ENCODE data around the gene CCDC81. TPM values are rescaled to one million over a fixed set of nuclear protein-coding genes. Genes with fewer than 3 reads are reported as not detected.

Gene CCDC81
- total RNA-seq, 1 experiment from 2014 or later: 2.0 TPM

DNA sequence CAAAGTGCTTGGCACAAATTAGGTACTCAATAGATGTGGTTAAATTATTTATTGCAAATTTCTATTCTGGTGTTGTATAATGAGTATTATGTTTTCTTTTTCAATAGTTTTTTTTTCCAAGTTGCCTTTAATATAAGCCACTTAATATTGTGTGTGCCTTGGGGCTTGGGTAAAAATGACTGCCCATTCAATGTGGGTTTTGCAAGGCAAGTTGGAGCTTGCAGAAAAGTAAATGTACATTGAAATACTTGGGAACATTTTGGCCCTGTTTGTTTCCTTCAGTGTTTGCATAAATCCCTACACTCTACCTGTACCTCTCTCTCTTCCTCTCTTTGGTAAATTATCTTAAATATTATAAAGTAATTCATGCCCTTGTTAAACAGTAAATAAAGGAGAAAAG, 2.1 kb upstream of the CCDC81 start:
- no peaks in the 10 kb centered on the region for H3K36me3 ChIP-seq (replicated peaks; ENCODE audit: control insufficient read depth, insufficient read depth, low read length)
- H3K27me3 ChIP-seq (ENCODE audit: control insufficient read depth, insufficient read depth, low read length): no peaks in the 10 kb centered on the region
- H3K4me3 ChIP-seq (ENCODE audit: insufficient read depth, low read depth, low read length): no peak overlapping the region
- DNase-seq: no peak

DNA sequence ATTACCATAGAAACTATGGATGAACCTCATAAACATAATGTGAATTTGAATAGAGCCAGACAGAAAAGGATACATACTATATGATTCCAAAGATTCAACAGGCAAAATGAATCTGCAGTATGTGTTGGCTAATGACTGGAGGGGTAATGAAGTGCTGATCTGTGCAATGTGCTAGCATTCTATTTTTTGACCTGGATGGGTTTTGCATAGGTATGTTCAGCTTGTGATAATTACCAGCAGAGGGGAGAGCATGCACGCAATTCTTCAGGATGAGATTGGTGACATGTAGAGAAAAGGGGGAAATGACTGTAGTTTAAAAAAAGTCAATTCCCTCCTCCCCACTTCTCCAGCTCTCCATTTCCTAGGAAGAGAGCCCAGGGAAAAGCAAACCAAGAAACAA, 618 bp upstream of the CCDC81 start:
- DNase-seq: peak; percentile 10
- no peaks in the 10 kb centered on the region for H3K27me3 ChIP-seq (ENCODE audit: control insufficient read depth, insufficient read depth, low read length)
- no peaks in the 10 kb centered on the region for H3K36me3 ChIP-seq (replicated peaks; ENCODE audit: control insufficient read depth, insufficient read depth, low read length)
- H3K4me3 ChIP-seq (ENCODE audit: insufficient read depth, low read depth, low read length): no peak overlapping the region

DNA sequence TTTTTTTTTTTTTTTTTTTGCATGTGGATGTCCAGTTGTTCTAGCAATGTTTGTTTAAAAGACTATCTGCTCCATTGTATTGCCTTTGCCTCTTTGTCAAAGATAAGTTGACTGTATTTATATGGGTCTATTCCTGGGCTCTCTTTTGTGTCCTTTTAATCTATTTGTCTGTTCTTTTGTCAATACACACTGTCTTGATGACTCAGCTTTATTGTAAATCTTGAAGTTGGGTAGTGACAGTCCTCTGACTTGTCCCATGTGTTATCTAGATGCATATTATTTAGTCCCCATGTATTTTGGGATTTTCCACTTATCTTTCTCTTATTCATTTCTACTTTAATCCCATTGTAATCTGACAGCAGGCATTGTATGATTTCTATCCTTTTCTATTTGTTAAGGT, 3.3 kb downstream of the CCDC81 start:
- DNase-seq: no peak
- H3K36me3 ChIP-seq (replicated peaks; ENCODE audit: control insufficient read depth, insufficient read depth, low read length): no peaks in the 10 kb centered on the region
- H3K4me3 ChIP-seq (ENCODE audit: insufficient read depth, low read depth, low read length): no peak overlapping the region
- H3K27me3 ChIP-seq (ENCODE audit: control insufficient read depth, insufficient read depth, low read length): no peaks in the 10 kb centered on the region

GRCh38 chr11:86380295-86381059, 5.8 kb downstream of the CCDC81 start:
- DNase-seq: no peak
- H3K4me3 ChIP-seq (ENCODE audit: insufficient read depth, low read depth, low read length): no peak overlapping the region
- H3K36me3 ChIP-seq (replicated peaks; ENCODE audit: control insufficient read depth, insufficient read depth, low read length): no peaks in the 10 kb centered on the region
- no peaks in the 10 kb centered on the region for H3K27me3 ChIP-seq (ENCODE audit: control insufficient read depth, insufficient read depth, low read length)

DNA sequence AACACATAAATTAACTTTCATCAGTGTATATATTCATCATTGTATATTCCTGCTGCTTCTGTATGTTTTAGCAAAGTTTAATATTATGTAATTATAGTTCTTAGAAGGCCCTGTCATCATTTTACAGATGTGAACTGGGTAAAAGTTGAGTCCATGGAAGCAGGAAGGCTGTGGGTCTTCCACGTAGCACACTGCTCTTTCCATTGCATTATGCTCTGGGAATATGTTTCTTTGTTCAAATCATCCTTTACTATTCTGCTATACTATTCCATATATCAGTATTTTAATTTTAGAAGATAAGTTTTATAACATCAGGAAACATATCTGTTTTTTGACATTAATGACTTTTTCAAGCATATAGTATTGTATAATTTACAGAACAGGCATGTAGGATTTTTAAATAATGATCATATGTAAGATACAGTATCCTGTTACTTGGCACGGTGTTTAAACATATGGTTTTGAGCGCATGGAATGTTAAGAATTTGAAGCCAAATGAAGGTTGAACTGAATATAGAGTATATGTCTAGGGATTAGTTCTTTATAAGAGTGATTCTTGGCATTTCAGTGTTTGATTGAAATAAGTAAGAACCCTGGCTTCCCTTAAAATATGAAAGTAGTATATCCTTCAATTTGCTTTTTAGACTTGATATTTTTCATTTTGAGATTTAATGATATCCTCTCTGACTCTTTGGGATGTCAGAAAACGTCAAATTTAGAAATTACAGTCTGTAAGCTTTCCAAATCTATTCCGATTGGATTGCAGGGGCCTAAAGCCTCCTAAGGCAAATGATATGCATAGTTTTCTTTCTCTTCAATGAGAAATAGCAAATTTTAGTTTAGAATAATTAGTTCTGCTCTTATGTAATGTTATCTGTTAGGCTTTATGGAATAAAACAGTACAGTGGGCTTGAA, 8.6 kb downstream of the CCDC81 start:
- H3K36me3 ChIP-seq (replicated peaks; ENCODE audit: control insufficient read depth, insufficient read depth, low read length): no peaks in the 10 kb centered on the region

DNA sequence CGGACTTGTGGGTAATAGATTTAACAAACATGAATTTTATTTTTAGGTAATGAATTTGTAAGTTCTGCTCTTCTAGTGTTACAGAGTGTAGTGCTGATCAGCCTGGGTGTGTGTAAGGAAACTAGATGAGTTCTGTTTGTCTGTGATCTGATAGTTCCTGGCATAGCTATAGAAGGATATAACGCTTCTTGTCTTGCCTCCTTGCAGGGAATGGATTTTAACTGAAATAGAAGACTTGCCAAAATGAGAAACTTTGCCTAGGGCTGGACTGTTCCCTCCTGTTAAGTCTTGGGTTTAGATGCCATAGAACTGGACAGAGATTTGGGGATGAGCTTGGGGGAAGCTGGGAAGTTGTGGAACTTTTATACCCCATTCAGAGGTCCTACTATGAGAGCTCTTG, 11.6 kb downstream of the CCDC81 start:
- no peak overlapping the region for H3K4me3 ChIP-seq (ENCODE audit: insufficient read depth, low read depth, low read length)
- no peaks in the 10 kb centered on the region for H3K36me3 ChIP-seq (replicated peaks; ENCODE audit: control insufficient read depth, insufficient read depth, low read length)
- no peak for DNase-seq
- no peaks in the 10 kb centered on the region for H3K27me3 ChIP-seq (ENCODE audit: control insufficient read depth, insufficient read depth, low read length)

More for the DNA sequence above, 8.6 kb downstream of the CCDC81 start:
- no peak for DNase-seq
- no peak overlapping the region for H3K4me3 ChIP-seq (ENCODE audit: insufficient read depth, low read depth, low read length)
- no peaks in the 10 kb centered on the region for H3K27me3 ChIP-seq (ENCODE audit: control insufficient read depth, insufficient read depth, low read length)

GRCh38 chr11:86386746-86387145, 12.1 kb downstream of the CCDC81 start:
- Histone ChIP-seq H3K27me3 (ENCODE audit: control insufficient read depth, insufficient read depth, low read length) (no peaks in the 10 kb centered on the region), H3K4me3 (ENCODE audit: insufficient read depth, low read depth, low read length) (no peak overlapping the region), H3K36me3 (replicated peaks; ENCODE audit: control insufficient read depth, insufficient read depth, low read length) (no peaks in the 10 kb centered on the region)
- no peak for DNase-seq

- Histone ChIP-seq H3K27me3 (ENCODE audit: control insufficient read depth, insufficient read depth, low read length) (no peaks in the 10 kb centered on the region), H3K36me3 (replicated peaks; ENCODE audit: control insufficient read depth, insufficient read depth, low read length) (no peaks in the 10 kb centered on the region), H3K4me3 (ENCODE audit: insufficient read depth, low read depth, low read length) (no peak overlapping the region)
- DNase-seq: peak; percentile 12
Observed at GRCh38 chr11:86388198-86388597, 13.5 kb downstream of the CCDC81 start.

DNA sequence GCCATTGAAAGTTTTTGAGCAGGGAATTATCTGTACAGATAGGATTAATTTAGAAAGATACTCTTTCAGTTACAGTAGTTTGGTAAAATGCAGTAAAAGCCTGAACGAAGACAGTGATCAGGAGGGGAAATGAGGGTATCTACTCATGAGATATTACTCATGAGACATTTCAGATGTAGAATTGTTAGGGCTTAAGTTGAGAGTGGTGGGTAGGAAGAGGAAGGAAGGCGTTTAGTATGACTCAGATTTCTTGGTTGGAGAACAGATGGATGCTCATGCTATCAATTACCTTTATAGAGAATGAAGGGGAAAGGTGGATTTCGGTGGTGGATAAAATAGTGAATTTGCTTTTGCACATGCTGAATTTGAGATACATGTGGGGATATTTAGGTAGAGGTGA, 15.8 kb downstream of the CCDC81 start:
- DNase-seq: no peak
- Histone ChIP-seq H3K27me3 (ENCODE audit: control insufficient read depth, insufficient read depth, low read length) (no peaks in the 10 kb centered on the region), H3K36me3 (replicated peaks; ENCODE audit: control insufficient read depth, insufficient read depth, low read length) (no peaks in the 10 kb centered on the region), H3K4me3 (ENCODE audit: insufficient read depth, low read depth, low read length) (no peak overlapping the region)

DNA sequence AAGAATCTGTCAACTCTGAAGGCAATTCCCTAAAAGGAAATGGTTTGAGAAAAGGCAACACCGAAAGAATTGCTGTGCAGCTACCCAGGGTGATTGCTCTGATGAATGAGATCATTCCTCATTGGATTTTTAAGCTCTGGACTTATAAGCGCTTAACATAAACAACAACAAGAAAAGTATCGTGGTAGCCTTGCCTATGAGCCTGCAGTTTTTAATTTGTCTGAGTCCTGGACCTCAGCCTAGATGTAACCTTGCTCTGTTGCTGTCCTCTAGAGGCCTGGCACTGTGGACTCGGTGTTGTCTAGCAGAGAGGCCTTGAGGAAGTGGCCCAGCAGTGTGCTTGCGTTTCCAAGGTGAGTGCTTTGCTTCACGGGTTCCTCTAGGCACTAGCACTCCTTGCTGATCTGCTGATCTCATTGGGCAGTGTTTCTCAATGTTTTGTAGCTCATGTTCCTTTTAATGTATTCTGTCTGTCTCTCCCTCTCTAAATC, 20.4 kb downstream of the CCDC81 start:
- DNase-seq: peak; percentile 16
- Histone ChIP-seq H3K4me3 (ENCODE audit: insufficient read depth, low read depth, low read length) (no peak overlapping the region), H3K36me3 (replicated peaks; ENCODE audit: control insufficient read depth, insufficient read depth, low read length) (no peaks in the 10 kb centered on the region), H3K27me3 (ENCODE audit: control insufficient read depth, insufficient read depth, low read length) (no peaks in the 10 kb centered on the region)

DNA sequence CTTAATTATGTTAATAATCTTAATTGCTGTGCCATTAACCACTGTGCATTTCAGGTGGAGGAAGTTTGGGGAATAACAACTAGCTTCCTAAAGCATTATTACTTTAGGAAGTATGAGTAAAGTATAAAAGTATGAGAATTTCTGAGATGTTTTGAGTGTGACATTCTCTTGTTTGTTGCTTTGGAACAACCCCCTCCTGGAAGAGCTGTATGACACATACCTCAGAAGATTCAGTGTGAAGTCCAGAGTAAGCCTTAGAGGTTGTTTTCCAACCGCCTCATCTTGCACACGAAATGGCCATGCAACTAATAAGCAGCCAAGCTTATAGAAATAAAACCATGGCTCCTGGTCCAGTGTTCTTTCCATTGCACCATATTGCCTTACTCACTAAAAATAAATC, 21.7 kb downstream of the CCDC81 start:
- no peak overlapping the region for H3K4me3 ChIP-seq (ENCODE audit: insufficient read depth, low read depth, low read length)
- no peak for DNase-seq
- H3K27me3 ChIP-seq (ENCODE audit: control insufficient read depth, insufficient read depth, low read length): no peaks in the 10 kb centered on the region
- no peaks in the 10 kb centered on the region for H3K36me3 ChIP-seq (replicated peaks; ENCODE audit: control insufficient read depth, insufficient read depth, low read length)

DNA sequence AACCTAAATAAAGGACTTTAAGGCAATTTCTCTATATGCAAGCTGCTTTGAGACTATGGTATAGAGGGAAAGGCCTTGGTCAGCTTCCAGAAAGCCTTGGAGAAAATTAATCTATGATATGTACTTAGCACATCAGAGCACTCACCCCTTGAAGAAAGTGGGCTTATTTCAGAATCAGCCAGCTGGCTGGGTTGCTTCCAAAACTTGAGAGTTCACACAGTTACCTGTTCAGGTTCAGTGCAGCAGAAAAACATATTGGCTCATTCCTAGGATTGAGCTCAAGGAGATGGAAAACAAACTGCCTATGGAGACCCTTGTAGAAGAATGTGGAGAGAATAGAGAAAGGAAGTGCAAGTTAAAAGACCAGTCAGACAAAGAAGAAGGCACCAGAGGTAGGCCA, 22.7 kb downstream of the CCDC81 start:
- Histone ChIP-seq H3K36me3 (replicated peaks; ENCODE audit: control insufficient read depth, insufficient read depth, low read length) (no peaks in the 10 kb centered on the region), H3K27me3 (ENCODE audit: control insufficient read depth, insufficient read depth, low read length) (no peaks in the 10 kb centered on the region), H3K4me3 (ENCODE audit: insufficient read depth, low read depth, low read length) (no peak overlapping the region)
- DNase-seq: no peak

- Histone ChIP-seq H3K27me3 (ENCODE audit: control insufficient read depth, insufficient read depth, low read length) (no peaks in the 10 kb centered on the region), H3K4me3 (ENCODE audit: insufficient read depth, low read depth, low read length) (no peak overlapping the region), H3K36me3 (replicated peaks; ENCODE audit: control insufficient read depth, insufficient read depth, low read length) (no peaks in the 10 kb centered on the region)
- DNase-seq: no peak
Observed at GRCh38 chr11:86398106-86398505, 23.4 kb downstream of the CCDC81 start.

DNA sequence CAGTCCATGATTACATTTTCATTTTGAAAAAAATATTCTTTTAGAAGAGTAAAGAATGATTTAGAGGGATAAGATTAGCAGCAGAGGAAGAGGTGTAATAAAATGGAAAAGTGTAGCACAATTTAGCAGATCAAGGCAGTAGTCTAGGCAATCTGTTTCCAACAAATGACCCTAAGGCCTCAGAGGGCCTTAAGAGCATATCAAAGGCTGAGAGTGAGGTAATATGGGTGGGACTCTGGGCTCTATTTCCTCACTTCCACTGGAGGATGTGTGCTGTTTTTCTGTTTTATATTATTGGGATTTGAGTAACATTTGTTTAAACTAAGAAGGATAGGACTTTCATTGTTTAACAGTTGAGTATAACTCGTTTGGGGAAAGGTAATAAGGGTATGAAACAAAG, 28.8 kb downstream of the CCDC81 start:
- Histone ChIP-seq H3K36me3 (replicated peaks; ENCODE audit: control insufficient read depth, insufficient read depth, low read length) (no peaks in the 10 kb centered on the region), H3K4me3 (ENCODE audit: insufficient read depth, low read depth, low read length) (no peak overlapping the region), H3K27me3 (ENCODE audit: control insufficient read depth, insufficient read depth, low read length) (no peaks in the 10 kb centered on the region)
- DNase-seq: no peak

DNA sequence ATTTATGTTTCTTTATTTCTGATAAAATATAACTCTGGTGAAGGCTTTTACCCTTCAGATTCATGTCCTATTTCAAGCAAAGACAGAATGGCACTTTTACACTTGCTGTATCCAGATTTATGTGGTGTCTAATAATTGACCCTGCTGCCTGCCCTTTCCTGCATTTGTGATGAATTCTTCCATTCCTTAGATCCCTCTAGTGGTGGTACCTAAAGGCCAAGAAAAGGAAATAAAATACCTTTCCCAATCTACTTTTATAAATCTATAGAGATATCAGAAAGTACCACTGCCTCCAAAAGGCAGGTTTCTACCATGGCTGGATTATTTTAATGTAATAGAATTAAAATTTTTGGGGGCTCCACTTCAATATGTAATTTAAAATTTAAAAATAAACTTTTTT, 34.2 kb downstream of the CCDC81 start:
- DNase-seq: no peak
- H3K4me3 ChIP-seq (ENCODE audit: insufficient read depth, low read depth, low read length): no peak overlapping the region
- no peaks in the 10 kb centered on the region for H3K36me3 ChIP-seq (replicated peaks; ENCODE audit: control insufficient read depth, insufficient read depth, low read length)
- H3K27me3 ChIP-seq (ENCODE audit: control insufficient read depth, insufficient read depth, low read length): no peaks in the 10 kb centered on the region

Measured in H7 (cell line).